Measurements from ENCODE around the gene KCNQ4.

KCNQ4 gene

DNA sequence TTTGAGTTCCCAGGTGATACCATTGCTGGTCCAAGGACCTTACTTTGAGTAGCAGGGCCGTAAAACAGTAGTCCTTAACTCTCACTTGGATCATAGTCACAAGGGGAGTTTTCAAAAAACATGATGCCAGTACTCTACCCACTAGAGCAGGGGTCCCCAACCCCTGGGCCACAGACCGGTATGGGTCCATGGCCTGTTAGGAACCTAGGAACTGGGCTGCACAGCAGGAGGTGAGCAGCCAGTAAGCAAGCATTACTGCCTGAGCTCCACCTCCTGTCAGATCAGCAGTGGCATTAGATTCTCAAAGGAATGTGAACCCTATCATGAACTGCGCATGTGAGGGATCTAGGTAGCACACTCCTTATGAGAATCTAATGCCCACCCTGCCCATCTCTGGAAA, 39.7 kb upstream of the KCNQ4 start:
- Histone ChIP-seq H3K36me3 (ENCODE audit: insufficient read depth, low read length) (peaks cover 99% of the 10 kb centered on the region), H3K4me3 (ENCODE audit: low read depth, low read length, poor library complexity, severe bottlenecking) (no peak overlapping the region), H3K9me2 (ENCODE audit: low read depth, low read length) (no peaks in the 10 kb centered on the region), H4K20me1 (ENCODE audit: insufficient read depth, low read length) (no peaks in the 10 kb centered on the region), H3K27ac (ENCODE audit: low read depth, low read length, poor library complexity, severe bottlenecking) (no peak overlapping the region), H3K9me3 (ENCODE audit: low read length) (no peaks in the 10 kb centered on the region), H3K9ac (ENCODE audit: low read length) (no peak overlapping the region), H3K4me1 (ENCODE audit: insufficient read depth, low read length, severe bottlenecking) (no peaks in the 10 kb centered on the region), H3K4me2 (ENCODE audit: low read length) (no peak overlapping the region), H3K27me3 (ENCODE audit: insufficient read depth, low read length) (no peaks in the 10 kb centered on the region), H3F3A (ENCODE audit: insufficient read depth, low read length) (no peaks in the 10 kb centered on the region), H2AFZ (ENCODE audit: low read length) (no peak overlapping the region), H3K79me2 (ENCODE audit: insufficient read depth, low read length) (no peaks in the 10 kb centered on the region; the same call in 1 of the 2 replicates)
- no peak for TF ChIP-seq EZH2 (IDR thresholded peaks at IDR 0.05; ENCODE audit: borderline replicate concordance, low read length)
- TF ChIP-seq, protein P1, sequence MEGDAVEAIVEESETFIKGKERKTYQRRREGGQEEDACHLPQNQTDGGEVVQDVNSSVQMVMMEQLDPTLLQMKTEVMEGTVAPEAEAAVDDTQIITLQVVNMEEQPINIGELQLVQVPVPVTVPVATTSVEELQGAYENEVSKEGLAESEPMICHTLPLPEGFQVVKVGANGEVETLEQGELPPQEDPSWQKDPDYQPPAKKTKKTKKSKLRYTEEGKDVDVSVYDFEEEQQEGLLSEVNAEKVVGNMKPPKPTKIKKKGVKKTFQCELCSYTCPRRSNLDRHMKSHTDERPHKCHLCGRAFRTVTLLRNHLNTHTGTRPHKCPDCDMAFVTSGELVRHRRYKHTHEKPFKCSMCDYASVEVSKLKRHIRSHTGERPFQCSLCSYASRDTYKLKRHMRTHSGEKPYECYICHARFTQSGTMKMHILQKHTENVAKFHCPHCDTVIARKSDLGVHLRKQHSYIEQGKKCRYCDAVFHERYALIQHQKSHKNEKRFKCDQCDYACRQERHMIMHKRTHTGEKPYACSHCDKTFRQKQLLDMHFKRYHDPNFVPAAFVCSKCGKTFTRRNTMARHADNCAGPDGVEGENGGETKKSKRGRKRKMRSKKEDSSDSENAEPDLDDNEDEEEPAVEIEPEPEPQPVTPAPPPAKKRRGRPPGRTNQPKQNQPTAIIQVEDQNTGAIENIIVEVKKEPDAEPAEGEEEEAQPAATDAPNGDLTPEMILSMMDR (IDR thresholded peaks at IDR 0.05; ENCODE audit: low read length) = no peak

DNA sequence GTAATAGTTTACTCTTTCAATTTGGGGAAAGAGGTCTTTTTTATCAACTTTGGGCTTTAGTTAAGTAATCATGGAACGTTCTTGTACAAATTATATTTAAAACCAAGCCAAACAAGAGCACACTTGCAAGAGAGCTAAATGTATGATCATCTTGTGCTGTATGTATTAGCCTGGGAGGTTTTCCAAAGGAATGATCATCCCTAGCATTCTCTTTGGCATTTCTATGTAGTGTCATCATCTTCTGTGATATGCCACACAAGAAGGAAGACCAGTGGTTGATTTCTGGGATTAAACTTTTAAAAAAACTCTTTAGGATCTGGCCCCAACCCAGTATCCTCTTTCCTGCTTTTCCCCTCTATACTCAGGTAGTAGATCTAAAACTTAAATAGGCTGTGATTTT, 38.4 kb upstream of the KCNQ4 start:
- Histone ChIP-seq H4K20me1 (ENCODE audit: insufficient read depth, low read length) (no peaks in the 10 kb centered on the region), H3K4me2 (ENCODE audit: low read length) (no peak overlapping the region), H3K79me2 (ENCODE audit: insufficient read depth, low read length) (no peaks in the 10 kb centered on the region; the same call in 1 of the 2 replicates), H3K4me3 (ENCODE audit: low read depth, low read length, poor library complexity, severe bottlenecking) (no peak overlapping the region), H3F3A (ENCODE audit: insufficient read depth, low read length) (no peaks in the 10 kb centered on the region), H3K27me3 (ENCODE audit: insufficient read depth, low read length) (no peaks in the 10 kb centered on the region), H3K9ac (ENCODE audit: low read length) (no peak overlapping the region), H3K36me3 (ENCODE audit: insufficient read depth, low read length) (peaks cover 99% of the 10 kb centered on the region), H3K9me2 (ENCODE audit: low read depth, low read length) (no peaks in the 10 kb centered on the region), H2AFZ (ENCODE audit: low read length) (no peak overlapping the region), H3K27ac (ENCODE audit: low read depth, low read length, poor library complexity, severe bottlenecking) (no peak overlapping the region), H3K9me3 (ENCODE audit: low read length) (no peaks in the 10 kb centered on the region), H3K4me1 (ENCODE audit: insufficient read depth, low read length, severe bottlenecking) (no peaks in the 10 kb centered on the region)
- TF ChIP-seq, protein P1 (IDR thresholded peaks at IDR 0.05; ENCODE audit: low read length) = no peak
- no peak for TF ChIP-seq EZH2 (IDR thresholded peaks at IDR 0.05; ENCODE audit: borderline replicate concordance, low read length)

DNA sequence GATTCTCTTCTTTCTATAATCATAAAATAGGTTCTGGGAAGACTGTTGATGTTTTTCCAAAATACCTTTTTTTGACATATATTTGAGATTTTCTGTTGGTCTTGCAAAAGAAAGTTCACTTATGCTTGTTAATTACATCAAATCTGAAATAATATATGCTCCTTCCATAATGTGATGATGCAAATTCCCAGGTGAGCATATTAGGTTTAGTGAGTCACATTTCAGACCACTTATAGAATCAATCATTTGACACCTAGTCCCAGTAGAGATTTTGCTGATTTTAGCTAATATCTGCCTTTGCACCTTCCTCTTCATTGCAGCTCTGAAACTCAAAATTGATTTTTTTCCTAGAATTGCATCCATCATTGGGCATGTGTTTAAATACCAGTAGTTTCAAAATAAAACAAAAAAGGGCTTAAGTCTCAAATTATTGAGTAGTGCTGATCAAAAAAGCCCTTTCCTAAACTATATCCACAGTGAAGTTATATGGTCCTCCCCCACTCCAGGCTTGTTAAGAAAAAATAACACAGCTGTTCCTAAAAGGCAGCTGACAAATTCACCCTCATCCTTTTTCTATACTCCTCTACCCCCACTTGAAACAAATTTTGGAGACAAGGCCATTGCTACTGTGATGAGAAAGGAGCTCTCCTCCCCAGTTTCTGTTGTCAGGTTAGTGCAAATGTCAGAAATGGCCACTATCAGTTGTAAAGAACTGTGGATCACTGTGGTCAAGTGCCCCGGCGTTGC, 37.1 kb upstream of the KCNQ4 start:
- Histone ChIP-seq H3K36me3 (ENCODE audit: insufficient read depth, low read length) (peaks cover 99% of the 10 kb centered on the region), H3K27me3 (ENCODE audit: insufficient read depth, low read length) (no peaks in the 10 kb centered on the region), H4K20me1 (ENCODE audit: insufficient read depth, low read length) (no peaks in the 10 kb centered on the region), H3K79me2 (ENCODE audit: insufficient read depth, low read length) (no peaks in the 10 kb centered on the region; the same call in 1 of the 2 replicates), H3K9me3 (ENCODE audit: low read length) (no peaks in the 10 kb centered on the region), H3K4me3 (ENCODE audit: low read depth, low read length, poor library complexity, severe bottlenecking) (no peak overlapping the region), H3K27ac (ENCODE audit: low read depth, low read length, poor library complexity, severe bottlenecking) (no peak overlapping the region), H3K9ac (ENCODE audit: low read length) (no peak overlapping the region), H3K4me1 (ENCODE audit: insufficient read depth, low read length, severe bottlenecking) (no peaks in the 10 kb centered on the region), H2AFZ (ENCODE audit: low read length) (no peak overlapping the region), H3K9me2 (ENCODE audit: low read depth, low read length) (no peaks in the 10 kb centered on the region), H3F3A (ENCODE audit: insufficient read depth, low read length) (no peaks in the 10 kb centered on the region), H3K4me2 (ENCODE audit: low read length) (no peak overlapping the region)
- no peak for TF ChIP-seq EZH2 (IDR thresholded peaks at IDR 0.05; ENCODE audit: borderline replicate concordance, low read length)
- TF ChIP-seq, protein P1 (IDR thresholded peaks at IDR 0.05; ENCODE audit: low read length) = no peak
